IMR-90 (cell line): ENCODE results near the gene WDR45B. TPM values are rescaled to one million over a fixed set of nuclear protein-coding genes. Genes with fewer than 3 reads are reported as not detected.
A peak's percentile ranks its signal among the peaks of the same experiment; 100 is the strongest.

Experiments used
- ATAC-seq: fragments of 200-7000 bp; cut with Tn5 transposase; 2 replicates; pipeline ENCODE4 v1.9.1; 2020; ENCODE audit warnings: low read depth, mild to moderate bottlenecking, moderate library complexity
- BruUV-seq: library from RNA; stranded (reverse); fragments of 400-500 nt; replicated peaks from 2 replicates; lab custom pipeline; 2021; lab: Mats Ljungman, UMichigan
- CTCF ChIA-PET: fragments of 300-600 bp; formaldehyde crosslinking; extraction: SDS; loops from one replicate; lab custom pipeline; 2021; ENCODE audit warnings: antibody characterized with exemption; lab: Yijun Ruan, JAX
- POLR2A ChIA-PET: fragments of 300-600 bp; sonication (Branson Sonifier 250); formaldehyde crosslinking; loops from one replicate; lab custom pipeline; 2022; ENCODE audit warnings: antibody characterized with exemption; ENCODE audit not compliant: unreplicated experiment; lab: Charles Lee
- DNase-seq: peaks from one replicate; pipeline ENCODE4 v3.0.0; 2013
- H2AFZ ChIP-seq: replicated peaks from 2 replicates; pipeline ENCODE3; 2013; ENCODE audit warnings: low read length, mild to moderate bottlenecking; ENCODE audit not compliant: poor library complexity
- H2AK5ac ChIP-seq: 2 replicates; pipeline ENCODE4 v1.6.1; 2013; ENCODE audit warnings: low read depth, low read length, inconsistent platforms
- H2AK9ac ChIP-seq: replicated peaks from 2 replicates; pipeline ENCODE3; 2013; ENCODE audit warnings: mild to moderate bottlenecking, low read depth, low read length, moderate library complexity; ENCODE audit not compliant: poor library complexity
- H2BK120ac ChIP-seq: 2 replicates; pipeline ENCODE4 v1.6.1; 2013; ENCODE audit warnings: low read depth, low read length, inconsistent platforms
- H2BK15ac ChIP-seq: 3 replicates; pipeline ENCODE4 v1.6.1; 2013; ENCODE audit warnings: low read depth, low read length, inconsistent platforms
- H2BK20ac ChIP-seq: 2 replicates; pipeline ENCODE4 v1.6.1; 2013; ENCODE audit warnings: low read depth, mild to moderate bottlenecking, inconsistent platforms, low read length, moderate library complexity
- H2BK5ac ChIP-seq: 2 replicates; pipeline ENCODE4 v1.6.1; 2013; ENCODE audit warnings: mild to moderate bottlenecking, low read depth, low read length, inconsistent platforms; ENCODE audit not compliant: poor library complexity, severe bottlenecking
- H3K14ac ChIP-seq: replicated peaks from 2 replicates; pipeline ENCODE4 v1.6.1; 2013; ENCODE audit warnings: low read depth, low read length, inconsistent platforms
- H3K18ac ChIP-seq: 2 replicates; pipeline ENCODE4 v1.6.1; 2013; ENCODE audit warnings: low read depth, low read length, control low read depth
- H3K23ac ChIP-seq: 2 replicates; pipeline ENCODE4 v1.6.1; 2013; ENCODE audit warnings: low read depth, low read length, inconsistent platforms
- H3K27ac ChIP-seq: 2 replicates; pipeline ENCODE4 v1.5.1; 2013; ENCODE audit warnings: mild to moderate bottlenecking, control low read depth, low read length; ENCODE audit not compliant: insufficient read depth
- H3K27me3 ChIP-seq: 2 replicates; pipeline ENCODE4 v1.6.1; 2013; ENCODE audit warnings: low read length; ENCODE audit not compliant: control insufficient read depth, insufficient read depth
- H3K36me3 ChIP-seq: 2 replicates; pipeline ENCODE4 v1.6.1; 2013; ENCODE audit warnings: low read length, mixed read lengths; ENCODE audit not compliant: control insufficient read depth, insufficient read depth
- H3K4ac ChIP-seq: 2 replicates; pipeline ENCODE4 v1.6.1; 2013; ENCODE audit warnings: low read depth, low read length, inconsistent platforms
- H3K4me1 ChIP-seq: 2 replicates; pipeline ENCODE4 v1.6.1; 2013; ENCODE audit warnings: low read length, mixed read lengths; ENCODE audit not compliant: control insufficient read depth, insufficient read depth
- H3K4me2 ChIP-seq: 2 replicates; pipeline ENCODE4 v1.6.1; 2013; ENCODE audit warnings: low read depth, mild to moderate bottlenecking, control low read depth, low read length, moderate library complexity
- H3K4me3 ChIP-seq: 2 replicates; pipeline ENCODE4 v1.5.1; 2013; ENCODE audit warnings: low read depth, mild to moderate bottlenecking, control low read depth, low read length, moderate library complexity; ENCODE audit not compliant: insufficient read depth
- H3K56ac ChIP-seq: 2 replicates; pipeline ENCODE4 v1.6.1; 2013; ENCODE audit warnings: low read length, inconsistent platforms; ENCODE audit not compliant: insufficient read depth; ENCODE audit errors: extremely low read depth
- H3K79me1 ChIP-seq, 2 experiments: 2 replicates each; pipeline ENCODE4 v1.6.1; 2013; ENCODE audit warnings: low read length in 2 of 2, inconsistent platforms in 1 of 2, low read depth in 1 of 2
- H3K9ac ChIP-seq: 2 replicates; pipeline ENCODE4 v1.6.1; 2013; ENCODE audit warnings: low read depth, low read length, control low read depth
- H3K9me1 ChIP-seq: 2 replicates; pipeline ENCODE4 v1.6.1; 2013; ENCODE audit warnings: low read length, inconsistent platforms; ENCODE audit not compliant: insufficient read depth
- H3K9me3 ChIP-seq: 2 replicates; pipeline ENCODE4 v1.6.1; 2013; ENCODE audit warnings: low read length; ENCODE audit not compliant: control insufficient read depth, insufficient read depth
- H4K20me1 ChIP-seq: 2 replicates; pipeline ENCODE4 v1.6.1; 2013; ENCODE audit warnings: low read length, inconsistent platforms; ENCODE audit not compliant: insufficient read depth
- H4K5ac ChIP-seq: 2 replicates; pipeline ENCODE4 v1.6.1; 2013; ENCODE audit warnings: mild to moderate bottlenecking, low read depth, low read length, control low read depth
- H4K8ac ChIP-seq, 2 experiments: 2 replicates each; pipeline ENCODE4 v1.6.1; 2013; ENCODE audit warnings: low read depth in 2 of 2, low read length in 2 of 2, control low read depth in 1 of 2, inconsistent platforms in 1 of 2
- H4K91ac ChIP-seq: 2 replicates; pipeline ENCODE4 v1.6.1; 2013; ENCODE audit warnings: low read depth, low read length, inconsistent platforms; ENCODE audit not compliant: insufficient read depth
- BHLHE40 ChIP-seq: fragments of 150-350 bp; IDR thresholded peaks from 2 replicates; pipeline ENCODE4 v1.6.1; 2016; ENCODE audit warnings: mild to moderate bottlenecking, low read depth, low read length
- ELK1 ChIP-seq: fragments of 150-350 bp; IDR thresholded peaks from 2 replicates; pipeline ENCODE4 v1.6.1; 2016; ENCODE audit warnings: low read depth, mild to moderate bottlenecking, low read length, moderate library complexity, borderline replicate concordance
- POLR2A ChIP-seq: IDR thresholded peaks from 2 replicates; pipeline ENCODE4 v1.6.1; 2012; ENCODE audit warnings: mild to moderate bottlenecking, low read depth, low read length
- SMC3 ChIP-seq: fragments of 150-350 bp; IDR thresholded peaks from 2 replicates; pipeline ENCODE4 v1.6.1; 2016; ENCODE audit warnings: low read depth, mild to moderate bottlenecking, antibody characterized with exemption, low read length, moderate library complexity
- WGBS, 2 experiments: methylation state at CpG; one replicate each; pipeline versions ENCODE4 v1.1.5 to v1.1.7; 2013; ENCODE audit warnings: missing lambda C conversion rate in 2 of 2; ENCODE audit not compliant: insufficient read length in 1 of 2; ENCODE audit errors: extremely low coverage in 2 of 2; 5-methylcytosine and 5-hydroxymethylcytosine counted together
- dilution Hi-C: fragments of 300-500 bp; cut with HindIII; formaldehyde crosslinking; loops from one replicate; pipeline ENCODE4 v1.14.3; 2018; ENCODE audit warnings: low sequenced_read_pairs; ENCODE audit not compliant: unreplicated experiment
- in situ Hi-C: fragments of 300-500 bp; cut with MboI; formaldehyde crosslinking; loops from 3 replicates; pipeline ENCODE4 v1.14.3; 2019; ENCODE audit warnings: low sequenced_read_pairs, inconsistent platforms, mixed read lengths
- intact Hi-C: fragments of 100-400 bp; cut with micrococcal nuclease; formaldehyde crosslinking; loops from 2 replicates; pipeline ENCODE4 v1.10.0; 2022
- polyA plus RNA-seq, 3 experiments: library from polyadenylated mRNA; depleted of rRNA; stranded (reverse); fragments of >200 nt; gene quantifications; 2 replicates each; pipeline ENCODE4 v1.2.3, GENCODE V29; 2012; ENCODE audit warnings: low replicate concordance in 1 of 3
- total RNA-seq: library from RNA; depleted of rRNA; stranded (reverse); fragments of >200 nt; gene quantifications from 2 replicates; pipeline ENCODE4 v1.2.3, GENCODE V29; 2012

Gene WDR45B
- total and polyA plus RNA-seq, 2 of the 4 experiments (the other 2 are of a cell fraction): 98.2 to 110 TPM

GRCh38 chr17:82678265-82678891 lies 30.1 kb upstream of the WDR45B start:
- Histone ChIP-seq H3K27me3 (no peaks in the 10 kb centered on the region), H4K8ac (no peak overlapping the region), H3K27ac (no peak overlapping the region), H2BK20ac (no peak overlapping the region), H3K56ac (no peak overlapping the region), H3K14ac (no peak overlapping the region), H3K9me1 (peaks cover 2% of the 10 kb centered on the region; the same call in 1 of the 2 replicates), H3K4me2 (no peak overlapping the region), H2BK15ac (no peak overlapping the region), H2AK9ac (peak overlapping the region; percentile 78), H4K91ac (no peak overlapping the region), H2BK120ac (no peak overlapping the region), H2AK5ac (no peak overlapping the region), H3K4me1 (no peaks in the 10 kb centered on the region; the same call in 1 of the 2 replicates), H3K79me1 (peaks cover 0 to 3% of the 10 kb centered on the region in 2 experiments; a peak in 1 of 4 replicates), H2BK5ac (no peak overlapping the region), H3K9ac (no peak overlapping the region), H3K36me3 (no peaks in the 10 kb centered on the region), H3K4me3 (no peak overlapping the region), H3K4ac (no peak overlapping the region), H4K20me1 (peaks cover 3% of the 10 kb centered on the region; the same call in 1 of the 2 replicates), H2AFZ (no peak overlapping the region), H3K9me3 (peaks cover 5% of the 10 kb centered on the region), H3K23ac (no peak overlapping the region), H3K18ac (no peak overlapping the region), H4K5ac (no peak overlapping the region)
- ChIA-PET POLR2A (no interaction called here), CTCF (no interaction called here)
- dilution Hi-C loops (no loop called here), intact Hi-C loops (no loop called here), in situ Hi-C loops (no loop called here)
- no TSS peak for BruUV-seq
- 83% methylated on average over 1 of the region's 14 CpGs; no CpG with 5 or more reads in 1 of the 2 experiments for WGBS, 2 experiments
- TF ChIP-seq ELK1: no peak
- no peak for TF ChIP-seq BHLHE40
- no peak for TF ChIP-seq SMC3
- TF ChIP-seq POLR2A: no peak
- ATAC-seq (no peak), DNase-seq (no peak)
